ENCODE results near the gene TRIM31. TPM values are rescaled to one million over a fixed set of nuclear protein-coding genes. Genes with fewer than 3 reads are reported as not detected.

TRIM31 gene
- polyA plus RNA-seq, 1 experiment = not detected

- Histone ChIP-seq H3K27me3 (ENCODE audit: control insufficient read depth, insufficient read depth, low read length) (peaks cover 9% of the 10 kb centered on the region), H3K36me3 (ENCODE audit: control insufficient read depth, insufficient read depth, low read length) (no peaks in the 10 kb centered on the region), H3K4me3 (ENCODE audit: low read depth, low read length) (no peak overlapping the region)
- TF ChIP-seq, protein P1, sequence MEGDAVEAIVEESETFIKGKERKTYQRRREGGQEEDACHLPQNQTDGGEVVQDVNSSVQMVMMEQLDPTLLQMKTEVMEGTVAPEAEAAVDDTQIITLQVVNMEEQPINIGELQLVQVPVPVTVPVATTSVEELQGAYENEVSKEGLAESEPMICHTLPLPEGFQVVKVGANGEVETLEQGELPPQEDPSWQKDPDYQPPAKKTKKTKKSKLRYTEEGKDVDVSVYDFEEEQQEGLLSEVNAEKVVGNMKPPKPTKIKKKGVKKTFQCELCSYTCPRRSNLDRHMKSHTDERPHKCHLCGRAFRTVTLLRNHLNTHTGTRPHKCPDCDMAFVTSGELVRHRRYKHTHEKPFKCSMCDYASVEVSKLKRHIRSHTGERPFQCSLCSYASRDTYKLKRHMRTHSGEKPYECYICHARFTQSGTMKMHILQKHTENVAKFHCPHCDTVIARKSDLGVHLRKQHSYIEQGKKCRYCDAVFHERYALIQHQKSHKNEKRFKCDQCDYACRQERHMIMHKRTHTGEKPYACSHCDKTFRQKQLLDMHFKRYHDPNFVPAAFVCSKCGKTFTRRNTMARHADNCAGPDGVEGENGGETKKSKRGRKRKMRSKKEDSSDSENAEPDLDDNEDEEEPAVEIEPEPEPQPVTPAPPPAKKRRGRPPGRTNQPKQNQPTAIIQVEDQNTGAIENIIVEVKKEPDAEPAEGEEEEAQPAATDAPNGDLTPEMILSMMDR (IDR thresholded peaks at IDR 0.05; ENCODE audit: insufficient read depth, low read depth, low read length) = no peak
- DNase-seq (ENCODE audit: low read depth) = no peak
- CTCF ChIA-PET = interaction anchor here (2.3 kb wide), 1 partner anchor 33 kb away, joined by 13 read pairs; no protein-coding TSS in a partner anchor
- POLR2A ChIA-PET = no interaction called here
Observed at GRCh38 chr6:30136570-30137286, 23.8 kb upstream of the TRIM31 start.

DNA sequence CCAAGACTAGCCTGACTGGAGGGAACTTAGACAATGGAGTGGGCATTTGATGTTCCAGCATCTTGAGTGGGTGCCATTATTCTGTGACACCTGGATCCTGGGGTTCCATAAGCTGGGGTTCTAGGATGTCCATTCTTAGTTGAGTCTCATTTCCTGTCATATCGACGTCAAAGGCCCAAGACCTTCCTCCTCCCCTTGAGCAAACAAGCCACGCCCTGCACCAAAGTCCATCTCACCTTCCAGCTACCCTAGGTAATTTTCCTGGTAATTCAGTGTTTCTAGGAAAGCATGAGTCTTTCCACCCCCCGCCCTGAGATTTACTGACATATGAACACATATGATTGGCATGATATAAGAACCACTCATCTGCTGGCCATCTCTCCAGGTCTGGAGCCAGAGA lies 22.9 kb upstream of the TRIM31 start, which contains the start of gene TRIM40:
Gene TRIM40 (plus strand): TSS at position 384 of the 400 bp plus-strand sequence. CDS start 897 bp downstream, outside the sequence.
- CTCF ChIA-PET = interaction anchor here (2.3 kb wide), 1 partner anchor 32 kb away, joined by 13 read pairs; no protein-coding TSS in a partner anchor
- POLR2A ChIA-PET = no interaction called here
- peaks cover 10% of the 10 kb centered on the region for H3K27me3 ChIP-seq (ENCODE audit: control insufficient read depth, insufficient read depth, low read length)
- no peak for DNase-seq (ENCODE audit: low read depth)
- TF ChIP-seq, protein P1 (IDR thresholded peaks at IDR 0.05; ENCODE audit: insufficient read depth, low read depth, low read length) = no peak
- no peak within 1 kb of the TSS for H3K4me3 ChIP-seq (ENCODE audit: low read depth, low read length)
- H3K36me3 ChIP-seq (ENCODE audit: control insufficient read depth, insufficient read depth, low read length) = no peaks in the 10 kb centered on the region

GRCh38 chr6:30135147-30135546 lies 22.3 kb upstream of the TRIM31 start:
- ChIA-PET CTCF (interaction anchor here (2.3 kb wide), 1 partner anchor 32 kb away, joined by 13 read pairs; no protein-coding TSS in a partner anchor), POLR2A (no interaction called here)
- Histone ChIP-seq H3K27me3 (ENCODE audit: control insufficient read depth, insufficient read depth, low read length) (peaks cover 12% of the 10 kb centered on the region), H3K36me3 (ENCODE audit: control insufficient read depth, insufficient read depth, low read length) (no peaks in the 10 kb centered on the region), H3K4me3 (ENCODE audit: low read depth, low read length) (no peak overlapping the region)
- DNase-seq (ENCODE audit: low read depth) = no peak
- TF ChIP-seq, protein P1 (IDR thresholded peaks at IDR 0.05; ENCODE audit: insufficient read depth, low read depth, low read length) = no peak

GRCh38 chr6:30131947-30132497 lies 19.1 kb upstream of the TRIM31 start:
- TF ChIP-seq, protein P1 (IDR thresholded peaks at IDR 0.05; ENCODE audit: insufficient read depth, low read depth, low read length) = no peak
- H3K27me3 ChIP-seq (ENCODE audit: control insufficient read depth, insufficient read depth, low read length) = peaks cover 26% of the 10 kb centered on the region
- H3K4me3 ChIP-seq (ENCODE audit: low read depth, low read length) = no peak overlapping the region
- DNase-seq (ENCODE audit: low read depth) = no peak
- H3K36me3 ChIP-seq (ENCODE audit: control insufficient read depth, insufficient read depth, low read length) = no peaks in the 10 kb centered on the region
- ChIA-PET POLR2A (no interaction called here), CTCF (interaction anchor here (0.8 to 5.1 kb wide), 17 partner anchors 9 to 284 kb away, joined by 3 to 199 read pairs (median 7); no protein-coding TSS in a partner anchor)

All from BJ (cell line).